Measurements from ENCODE around the gene PTEN. TPM values are rescaled to one million over a fixed set of nuclear protein-coding genes. Genes with fewer than 3 reads are reported as not detected.

Gene PTEN
- total RNA-seq, 2 experiments from 2014 or later = 91.3 to 93.9 TPM

DNA sequence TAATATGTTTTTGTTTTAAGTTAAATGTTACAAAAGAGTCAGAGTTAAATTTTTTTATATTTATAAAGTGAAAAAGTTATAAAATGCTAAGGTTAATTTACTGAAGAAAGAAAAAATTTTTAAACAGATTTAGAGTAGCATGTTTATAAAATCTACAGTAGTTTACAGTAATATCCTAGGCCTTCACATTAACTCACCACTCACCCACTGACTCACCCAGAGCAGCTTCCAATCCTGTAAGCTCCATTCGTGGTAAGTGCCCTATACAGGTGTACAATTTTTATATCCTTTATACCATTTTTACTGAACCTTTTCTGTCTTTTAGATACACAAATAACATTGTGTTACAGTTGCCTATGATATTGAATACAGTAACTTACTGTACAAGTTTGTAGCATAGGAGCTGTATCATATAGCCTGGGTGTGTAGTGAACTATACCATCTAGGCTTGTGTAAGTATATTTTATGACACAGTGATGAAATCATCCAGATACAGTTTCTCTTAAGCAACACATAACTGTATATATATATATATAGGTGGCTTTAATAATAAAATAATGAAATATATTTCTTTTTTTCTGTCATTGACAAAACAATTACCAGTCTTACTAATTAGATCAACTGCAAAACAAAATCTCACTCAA lies 79.6 kb downstream of the PTEN start:
- Mint-ChIP-seq H3K27ac (no peak overlapping the region), H3K9me3 (no peaks in the 10 kb centered on the region), H3K4me1 (no peaks in the 10 kb centered on the region), H3K27me3 (no peaks in the 10 kb centered on the region), H3K4me3 (no peak overlapping the region), H3K36me3 (ENCODE audit: low read depth) (peaks cover 56% of the 10 kb centered on the region)
- ChIA-PET CTCF (no interaction called here), POLR2A (no interaction called here)
- no peak for DNase-seq

DNA sequence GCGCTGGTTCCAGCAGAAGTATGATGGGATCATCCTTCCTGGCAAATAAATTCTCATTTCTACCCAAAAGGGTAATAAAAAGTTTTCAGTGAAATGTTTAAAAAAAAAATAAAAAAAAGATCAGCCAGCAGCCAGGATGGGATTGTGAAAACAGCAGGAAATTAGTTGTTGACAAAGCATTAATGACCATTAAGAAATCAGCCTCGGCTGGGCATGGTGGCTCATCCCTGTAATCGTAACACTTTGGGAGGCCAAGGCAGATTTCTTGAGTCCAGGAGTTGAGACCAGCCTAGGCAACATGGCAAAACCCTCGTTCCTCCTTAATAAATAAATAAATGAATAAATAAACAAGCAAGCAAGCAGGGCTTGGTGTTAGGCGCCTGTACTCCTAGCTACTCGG lies 82.6 kb downstream of the PTEN start:
- ChIA-PET POLR2A (no interaction called here), CTCF (no interaction called here)
- H3K4me1 Mint-ChIP-seq = no peaks in the 10 kb centered on the region
- H3K27ac Mint-ChIP-seq = no peak overlapping the region
- DNase-seq = no peak
- H3K36me3 Mint-ChIP-seq (ENCODE audit: low read depth) = peaks cover 41% of the 10 kb centered on the region
- no peaks in the 10 kb centered on the region for H3K9me3 Mint-ChIP-seq
- no peak overlapping the region for H3K4me3 Mint-ChIP-seq
- no peaks in the 10 kb centered on the region for H3K27me3 Mint-ChIP-seq

DNA sequence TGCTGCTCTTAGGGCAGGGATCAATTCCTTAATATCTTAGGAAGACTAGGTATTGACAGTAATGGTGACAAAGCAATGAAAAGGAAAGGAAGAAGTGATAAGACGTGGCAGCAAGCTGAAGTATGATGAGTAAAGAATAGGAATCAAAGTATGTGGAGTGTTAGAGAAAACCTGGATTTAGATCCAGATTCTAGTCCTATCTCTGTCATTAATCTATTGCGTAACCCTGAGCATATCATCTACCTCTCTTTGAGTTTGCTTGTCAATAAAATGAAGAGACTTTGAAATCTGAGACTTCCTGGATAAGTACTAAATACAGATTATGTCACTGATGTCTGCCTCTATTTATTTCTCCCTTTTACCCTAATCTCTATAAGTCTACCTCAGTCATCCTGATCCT lies 89.2 kb downstream of the PTEN start:
- ChIA-PET POLR2A (no interaction called here), CTCF (no interaction called here)
- peaks cover 2% of the 10 kb centered on the region for H3K4me1 Mint-ChIP-seq
- no peak for DNase-seq
- no peak overlapping the region for H3K27ac Mint-ChIP-seq
- H3K9me3 Mint-ChIP-seq = no peaks in the 10 kb centered on the region
- H3K4me3 Mint-ChIP-seq = no peak overlapping the region
- no peaks in the 10 kb centered on the region for H3K27me3 Mint-ChIP-seq
- peaks cover 40% of the 10 kb centered on the region for H3K36me3 Mint-ChIP-seq (ENCODE audit: low read depth)

DNA sequence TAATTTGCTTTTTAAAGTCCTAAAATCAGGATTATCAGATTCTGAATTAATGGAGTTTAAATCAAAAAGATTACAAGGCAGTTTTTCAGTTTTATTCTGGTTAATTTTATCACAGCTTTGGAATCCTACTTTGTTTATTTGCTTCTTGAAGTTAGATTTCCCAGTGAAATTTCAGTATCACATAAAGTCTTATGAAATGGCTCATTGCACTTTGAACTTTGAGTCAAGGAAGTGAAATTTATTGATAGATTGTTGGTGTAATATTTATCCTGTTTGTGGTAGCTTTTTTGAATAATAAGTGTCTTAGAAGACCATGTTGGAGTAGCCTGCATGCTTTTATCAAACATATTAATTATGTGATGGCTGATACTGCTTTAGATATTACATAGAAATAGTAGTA lies 92.6 kb downstream of the PTEN start:
- ChIA-PET POLR2A (no interaction called here), CTCF (no interaction called here)
- DNase-seq = no peak
- H3K27me3 Mint-ChIP-seq = no peaks in the 10 kb centered on the region
- no peaks in the 10 kb centered on the region for H3K9me3 Mint-ChIP-seq
- H3K27ac Mint-ChIP-seq = no peak overlapping the region
- no peak overlapping the region for H3K4me3 Mint-ChIP-seq
- peaks cover 2% of the 10 kb centered on the region for H3K4me1 Mint-ChIP-seq
- peaks cover 54% of the 10 kb centered on the region for H3K36me3 Mint-ChIP-seq (ENCODE audit: low read depth)

DNA sequence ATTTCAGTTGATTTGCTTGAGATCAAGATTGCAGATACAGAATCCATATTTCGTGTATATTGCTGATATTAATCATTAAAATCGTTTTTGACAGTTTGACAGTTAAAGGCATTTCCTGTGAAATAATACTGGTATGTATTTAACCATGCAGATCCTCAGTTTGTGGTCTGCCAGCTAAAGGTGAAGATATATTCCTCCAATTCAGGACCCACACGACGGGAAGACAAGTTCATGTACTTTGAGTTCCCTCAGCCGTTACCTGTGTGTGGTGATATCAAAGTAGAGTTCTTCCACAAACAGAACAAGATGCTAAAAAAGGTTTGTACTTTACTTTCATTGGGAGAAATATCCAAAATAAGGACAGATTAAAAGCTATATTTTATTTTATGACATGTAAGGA lies 94.3 kb downstream of the PTEN start:
- no peak overlapping the region for H3K27ac Mint-ChIP-seq
- ChIA-PET CTCF (no interaction called here), POLR2A (no interaction called here)
- H3K27me3 Mint-ChIP-seq = no peaks in the 10 kb centered on the region
- no peaks in the 10 kb centered on the region for H3K9me3 Mint-ChIP-seq
- no peak for DNase-seq
- no peak overlapping the region for H3K4me3 Mint-ChIP-seq
- H3K4me1 Mint-ChIP-seq = peaks cover 2% of the 10 kb centered on the region
- peaks cover 52% of the 10 kb centered on the region for H3K36me3 Mint-ChIP-seq (ENCODE audit: low read depth)

DNA sequence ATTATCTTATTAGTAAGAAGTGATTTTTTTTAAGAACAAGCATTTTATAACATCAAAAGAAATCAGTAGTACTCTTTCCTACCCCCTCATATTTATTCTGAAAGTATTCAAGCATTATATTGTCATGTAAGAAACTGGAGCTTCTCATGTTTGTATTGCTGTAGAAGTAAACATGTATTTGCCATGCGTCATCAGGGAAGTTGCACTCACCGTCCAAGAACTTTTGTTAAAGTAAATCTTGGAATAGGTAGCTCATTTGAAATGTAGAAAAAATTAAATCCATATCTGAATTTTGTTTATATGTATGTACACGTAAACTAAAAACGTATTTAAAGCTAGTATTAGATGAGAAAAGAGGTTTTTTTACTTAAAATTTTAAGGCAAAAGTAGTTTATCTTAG lies 96.8 kb downstream of the PTEN start:
- ChIA-PET POLR2A (no interaction called here), CTCF (no interaction called here)
- Mint-ChIP-seq H3K4me1 (no peaks in the 10 kb centered on the region), H3K27ac (no peak overlapping the region), H3K9me3 (no peaks in the 10 kb centered on the region), H3K4me3 (no peak overlapping the region), H3K27me3 (no peaks in the 10 kb centered on the region), H3K36me3 (ENCODE audit: low read depth) (peaks cover 50% of the 10 kb centered on the region)
- no peak for DNase-seq

DNA sequence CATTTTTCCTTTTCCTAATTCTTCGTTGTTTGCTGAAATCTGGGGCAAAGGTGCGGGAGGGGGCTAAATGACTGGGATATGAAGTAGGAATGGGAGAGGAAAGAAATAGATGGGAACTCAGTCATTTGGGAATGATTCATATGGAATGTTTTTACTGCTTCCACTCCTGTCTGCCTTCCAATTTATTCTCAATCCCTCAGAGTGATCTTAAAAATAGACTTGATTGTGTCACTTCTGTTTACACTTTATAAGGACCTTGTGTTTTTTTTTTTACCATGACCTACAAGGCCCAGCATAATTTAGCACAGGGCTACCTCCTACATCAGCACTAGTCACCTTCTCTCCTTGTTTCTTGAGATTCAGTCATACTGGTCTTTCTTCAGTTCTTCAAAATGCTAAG lies 97.9 kb downstream of the PTEN start:
- H3K27ac Mint-ChIP-seq = peak overlapping the region; percentile 14
- no peaks in the 10 kb centered on the region for H3K27me3 Mint-ChIP-seq
- no peak overlapping the region for H3K4me3 Mint-ChIP-seq
- CTCF ChIA-PET = no interaction called here
- no peaks in the 10 kb centered on the region for H3K4me1 Mint-ChIP-seq
- peaks cover 52% of the 10 kb centered on the region for H3K36me3 Mint-ChIP-seq (ENCODE audit: low read depth)
- no peak for DNase-seq
- POLR2A ChIA-PET = no interaction called here
- no peaks in the 10 kb centered on the region for H3K9me3 Mint-ChIP-seq

DNA sequence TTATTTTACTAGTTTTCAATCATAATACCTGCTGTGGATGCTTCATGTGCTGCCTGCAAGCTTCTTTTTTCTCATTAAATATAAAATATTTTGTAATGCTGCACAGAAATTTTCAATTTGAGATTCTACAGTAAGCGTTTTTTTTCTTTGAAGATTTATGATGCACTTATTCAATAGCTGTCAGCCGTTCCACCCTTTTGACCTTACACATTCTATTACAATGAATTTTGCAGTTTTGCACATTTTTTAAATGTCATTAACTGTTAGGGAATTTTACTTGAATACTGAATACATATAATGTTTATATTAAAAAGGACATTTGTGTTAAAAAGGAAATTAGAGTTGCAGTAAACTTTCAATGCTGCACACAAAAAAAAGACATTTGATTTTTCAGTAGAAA lies 103.0 kb downstream of the PTEN start:
- no peak overlapping the region for H3K4me3 Mint-ChIP-seq
- ChIA-PET CTCF (no interaction called here), POLR2A (no interaction called here)

DNA sequence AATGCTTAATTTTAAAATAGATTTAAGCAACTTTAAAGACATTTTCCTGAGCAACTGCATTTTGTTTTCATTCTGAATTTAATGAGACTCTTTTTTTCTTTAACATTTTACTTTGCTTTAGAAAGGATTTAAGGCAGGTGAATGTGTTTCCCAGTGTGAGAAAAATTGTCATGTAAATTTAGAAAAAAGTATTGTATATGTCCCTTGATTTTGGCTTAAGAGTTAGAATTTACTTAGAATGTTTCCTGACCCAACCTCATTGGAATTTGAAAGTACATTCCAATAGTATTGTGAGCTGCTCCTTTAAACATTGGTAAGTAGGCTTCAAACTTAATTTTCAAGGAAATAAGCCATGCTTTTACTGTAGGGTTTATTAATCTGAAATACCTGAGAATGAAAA lies 110.2 kb downstream of the PTEN start:
- CTCF ChIA-PET = no interaction called here
- Mint-ChIP-seq H3K27me3 (no peaks in the 10 kb centered on the region), H3K36me3 (ENCODE audit: low read depth) (peaks cover 4% of the 10 kb centered on the region), H3K27ac (no peak overlapping the region), H3K4me3 (no peak overlapping the region), H3K4me1 (peaks cover 2% of the 10 kb centered on the region), H3K9me3 (peaks cover 7% of the 10 kb centered on the region)
- no peak for DNase-seq
- POLR2A ChIA-PET = no interaction called here

More for the DNA sequence above, 103.0 kb downstream of the PTEN start:
- peaks cover 29% of the 10 kb centered on the region for H3K36me3 Mint-ChIP-seq (ENCODE audit: low read depth)
- H3K27me3 Mint-ChIP-seq = no peaks in the 10 kb centered on the region
- DNase-seq = no peak
- no peaks in the 10 kb centered on the region for H3K4me1 Mint-ChIP-seq
- H3K9me3 Mint-ChIP-seq = no peaks in the 10 kb centered on the region
- H3K27ac Mint-ChIP-seq = no peak overlapping the region

DNA sequence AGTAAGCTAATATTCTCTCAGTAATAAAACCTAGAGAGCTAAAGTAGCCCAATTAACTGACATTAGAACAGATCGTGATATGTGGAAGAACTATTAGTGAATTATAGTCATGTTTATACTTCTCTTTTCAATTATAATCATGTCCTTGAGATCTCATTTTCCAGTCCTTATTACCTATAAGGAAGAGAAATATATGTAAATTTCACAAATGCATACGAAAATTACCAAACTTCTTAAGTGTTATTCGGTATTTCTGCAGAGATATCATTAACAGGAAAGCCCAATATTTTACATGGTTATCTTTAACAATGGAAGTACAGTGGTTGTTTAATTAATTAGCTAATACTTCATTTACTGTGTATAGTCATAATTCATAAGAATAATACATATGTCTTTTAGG lies 110.7 kb downstream of the PTEN start:
- POLR2A ChIA-PET = no interaction called here
- CTCF ChIA-PET = no interaction called here
- H3K9me3 Mint-ChIP-seq = peaks cover 7% of the 10 kb centered on the region

DNA sequence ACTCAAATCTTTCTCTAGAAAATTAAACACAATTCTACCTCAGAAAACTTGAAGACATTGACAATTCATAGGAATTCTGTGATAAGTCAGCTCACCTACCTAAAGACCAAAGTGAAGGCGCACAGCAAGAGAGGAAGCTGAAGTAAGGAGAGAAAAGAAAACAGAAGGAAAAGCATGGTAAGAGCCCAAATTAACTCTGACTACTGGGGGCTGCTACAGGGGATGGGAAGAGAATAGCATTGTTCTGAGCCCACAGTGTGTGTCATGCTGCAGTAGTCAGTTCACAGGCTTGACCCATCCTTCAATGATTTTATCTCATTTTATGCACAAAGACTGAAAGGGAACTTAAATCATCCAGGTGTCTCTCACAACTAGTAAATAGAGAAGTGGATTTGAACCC lies 111.3 kb downstream of the PTEN start:
- Mint-ChIP-seq H3K36me3 (ENCODE audit: low read depth) (peaks cover 4% of the 10 kb centered on the region), H3K9me3 (peaks cover 7% of the 10 kb centered on the region), H3K4me1 (peaks cover 2% of the 10 kb centered on the region), H3K4me3 (no peak overlapping the region), H3K27ac (no peak overlapping the region), H3K27me3 (no peaks in the 10 kb centered on the region)
- DNase-seq = no peak
- POLR2A ChIA-PET = no interaction called here
- CTCF ChIA-PET = no interaction called here

More for the DNA sequence above, 110.7 kb downstream of the PTEN start:
- H3K4me1 Mint-ChIP-seq = peaks cover 2% of the 10 kb centered on the region
- no peak overlapping the region for H3K4me3 Mint-ChIP-seq
- H3K27me3 Mint-ChIP-seq = no peaks in the 10 kb centered on the region
- DNase-seq = no peak
- H3K36me3 Mint-ChIP-seq (ENCODE audit: low read depth) = peaks cover 4% of the 10 kb centered on the region
- H3K27ac Mint-ChIP-seq = no peak overlapping the region

DNA sequence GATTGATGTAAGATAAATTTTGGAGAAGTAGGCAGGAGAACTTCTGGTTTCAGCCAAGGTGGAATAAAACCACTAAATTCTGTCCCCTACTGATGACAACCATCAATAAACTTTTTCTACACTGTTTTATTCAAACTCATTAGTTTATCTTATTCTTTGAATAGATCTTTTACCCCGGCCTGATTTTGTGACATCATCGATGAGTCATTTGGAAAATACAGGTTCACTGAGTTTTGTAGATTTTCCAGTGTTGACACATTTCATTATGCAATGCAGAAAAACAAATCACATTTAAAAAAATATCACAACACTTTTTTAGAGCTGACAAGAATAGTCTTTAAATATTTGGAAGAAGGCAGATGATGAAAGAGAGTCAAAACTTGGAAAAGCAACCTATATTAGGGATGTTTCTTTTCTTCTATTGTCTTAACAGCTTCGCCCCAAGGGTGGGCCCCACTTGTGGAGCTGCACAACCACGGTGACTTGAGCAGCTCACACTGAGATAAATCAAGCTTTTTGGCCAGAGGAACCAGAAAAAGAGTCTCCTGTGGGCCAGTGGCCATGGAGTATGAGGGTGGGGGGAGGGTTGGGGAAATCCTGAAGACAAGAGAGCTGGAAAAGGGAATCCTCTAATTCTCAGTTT lies 112.8 kb downstream of the PTEN start:
- peaks cover 4% of the 10 kb centered on the region for H3K36me3 Mint-ChIP-seq (ENCODE audit: low read depth)
- H3K4me1 Mint-ChIP-seq = peaks cover 2% of the 10 kb centered on the region
- POLR2A ChIA-PET = no interaction called here
- H3K27ac Mint-ChIP-seq = no peak overlapping the region
- no peak overlapping the region for H3K4me3 Mint-ChIP-seq
- DNase-seq = no peak
- H3K27me3 Mint-ChIP-seq = no peaks in the 10 kb centered on the region
- CTCF ChIA-PET = no interaction called here
- H3K9me3 Mint-ChIP-seq = peaks cover 7% of the 10 kb centered on the region

DNA sequence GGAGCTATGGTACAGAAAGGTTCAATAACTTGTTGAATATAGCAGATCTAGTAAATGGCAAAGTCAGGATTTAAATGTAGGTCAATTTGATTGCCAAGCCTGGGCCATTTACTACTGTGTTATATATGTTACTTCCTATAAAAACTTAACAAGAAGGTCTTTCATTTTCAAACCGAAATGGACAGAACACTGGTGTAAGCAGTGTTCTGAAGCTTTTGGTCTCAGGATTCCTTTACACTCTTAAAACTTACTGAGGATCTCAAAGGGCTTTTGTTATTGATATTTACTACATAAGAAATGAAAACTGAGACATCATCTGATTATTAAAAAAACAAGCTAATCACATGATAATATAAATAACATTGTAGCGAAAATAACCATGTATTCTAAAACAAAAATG lies 114.7 kb downstream of the PTEN start:
- Mint-ChIP-seq H3K36me3 (ENCODE audit: low read depth) (peaks cover 4% of the 10 kb centered on the region), H3K27ac (no peak overlapping the region), H3K9me3 (no peaks in the 10 kb centered on the region), H3K27me3 (no peaks in the 10 kb centered on the region), H3K4me1 (peaks cover 2% of the 10 kb centered on the region), H3K4me3 (no peak overlapping the region)
- ChIA-PET CTCF (interaction anchor here (0.6 kb wide), 1 partner anchor 490 kb away, joined by 4 read pairs; no protein-coding TSS in a partner anchor), POLR2A (no interaction called here)
- DNase-seq = no peak

DNA sequence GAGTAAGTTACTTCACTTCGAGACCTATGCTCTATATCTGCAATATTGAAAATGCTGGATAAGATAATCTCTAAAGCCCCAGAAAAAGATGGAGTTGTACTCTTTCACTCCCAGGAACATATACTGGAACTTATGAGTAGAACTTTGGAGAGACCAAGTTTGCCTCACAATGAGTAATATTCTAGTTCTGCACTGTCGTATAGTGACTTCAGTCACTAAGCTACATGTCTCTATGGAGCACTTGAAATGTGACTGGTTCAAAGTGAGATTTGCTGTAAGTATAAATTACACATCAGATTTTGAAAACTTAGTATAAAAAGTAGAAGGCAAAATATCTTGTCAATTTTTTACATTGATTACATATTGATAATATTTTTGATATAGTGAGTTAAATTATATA lies 116.4 kb downstream of the PTEN start:
- H3K27me3 Mint-ChIP-seq = no peaks in the 10 kb centered on the region
- no peak overlapping the region for H3K27ac Mint-ChIP-seq
- no peak overlapping the region for H3K4me3 Mint-ChIP-seq
- peaks cover 4% of the 10 kb centered on the region for H3K36me3 Mint-ChIP-seq (ENCODE audit: low read depth)
- CTCF ChIA-PET = no interaction called here
- H3K4me1 Mint-ChIP-seq = peaks cover 2% of the 10 kb centered on the region
- no peak for DNase-seq
- POLR2A ChIA-PET = no interaction called here
- H3K9me3 Mint-ChIP-seq = peaks cover 4% of the 10 kb centered on the region
